Caco-2 (cell line): ENCODE measurements around the gene GLDC. TPM values are rescaled to one million over a fixed set of nuclear protein-coding genes. Genes with fewer than 3 reads are reported as not detected.
A peak's percentile ranks its signal among the peaks of the same experiment; 100 is the strongest.

ENCODE experiments used
- BruUV-seq: library from RNA; stranded (reverse); fragments of 400-500 nt; replicated peaks from 2 replicates; lab custom pipeline; 2021; lab: Mats Ljungman, UMichigan
- CTCF ChIA-PET: fragments of 300-600 bp; sonication (Branson Sonifier 250); formaldehyde crosslinking; loops from one replicate; lab custom pipeline; 2022; ENCODE audit warnings: antibody characterized with exemption; lab: Charles Lee
- POLR2A ChIA-PET: fragments of 300-600 bp; sonication (Branson Sonifier 250); formaldehyde crosslinking; loops from one replicate; lab custom pipeline; 2022; ENCODE audit warnings: antibody characterized with exemption; lab: Charles Lee
- DNase-seq, 2 experiments: peaks; one replicate each; pipeline versions ENCODE4 v3.0.0 to v3.0.0-alpha.2; 2020 to 2022
- H3K27me3 ChIP-seq: replicated peaks from 2 replicates; pipeline ENCODE4 v1.6.0; 2011; ENCODE audit warnings: low read length; ENCODE audit not compliant: control insufficient read depth, insufficient read depth
- H3K36me3 ChIP-seq: 2 replicates; pipeline ENCODE4 v1.5.1; 2011; ENCODE audit warnings: low read length; ENCODE audit not compliant: control insufficient read depth, insufficient read depth
- H3K4me1 ChIP-seq: fragments of 250-450 bp; sonication (Bioruptor Pico); 2 replicates; pipeline ENCODE4 v1.5.1; 2020; ENCODE audit warnings: mild to moderate bottlenecking
- H3K4me3 ChIP-seq: 2 replicates; pipeline ENCODE4 v1.5.1; 2011; ENCODE audit warnings: low read depth, mild to moderate bottlenecking, control low read depth, low read length
- H3K9me3 ChIP-seq: fragments of 250-450 bp; sonication (Bioruptor Pico); 2 replicates; pipeline ENCODE4 v1.5.1; 2020; ENCODE audit warnings: mild to moderate bottlenecking, moderate library complexity
- H3K27ac Mint-ChIP-seq: one replicate; pipeline ENCODE4 v1.8.0; 2022; ENCODE audit warnings: mixed read lengths; ENCODE audit not compliant: unreplicated experiment
- H3K27me3 Mint-ChIP-seq: one replicate; pipeline ENCODE4 v1.8.0; 2022; ENCODE audit warnings: mixed read lengths; ENCODE audit not compliant: insufficient read depth, unreplicated experiment
- H3K36me3 Mint-ChIP-seq: one replicate; pipeline ENCODE4 v1.8.0; 2022; ENCODE audit warnings: mild to moderate bottlenecking, mixed read lengths; ENCODE audit not compliant: insufficient read depth, unreplicated experiment
- H3K4me1 Mint-ChIP-seq: one replicate; pipeline ENCODE4 v1.8.0; 2022; ENCODE audit warnings: low read depth, mixed read lengths; ENCODE audit not compliant: unreplicated experiment
- H3K4me3 Mint-ChIP-seq: one replicate; pipeline ENCODE4 v1.8.0; 2022; ENCODE audit warnings: mild to moderate bottlenecking, moderate library complexity, mixed read lengths; ENCODE audit not compliant: unreplicated experiment
- H3K9me3 Mint-ChIP-seq: one replicate; pipeline ENCODE4 v1.8.0; 2022; ENCODE audit warnings: mixed read lengths; ENCODE audit not compliant: unreplicated experiment
- CTCF ChIP-seq, 2 experiments: fragments of 200-600 bp in 1 of 2; IDR thresholded peaks; 1 replicate in 1 of 2; 2 replicates in 1 of 2; pipeline versions ENCODE4 v1.5.1 to v1.8.0; 2011 to 2022; ENCODE audit warnings: antibody characterized with exemption in 1 of 2, control low read depth in 1 of 2, inconsistent platforms in 1 of 2, low read depth in 1 of 2, low read length in 1 of 2, mild to moderate bottlenecking in 1 of 2, moderate library complexity in 1 of 2; ENCODE audit not compliant: insufficient read depth in 1 of 2, severe bottlenecking in 1 of 2, unreplicated experiment in 1 of 2
- intact Hi-C: fragments of 100-400 bp; cut with micrococcal nuclease; formaldehyde crosslinking; loops from one replicate; pipeline ENCODE4 v1.10.0; 2022; ENCODE audit not compliant: unreplicated experiment
- total RNA-seq: library from RNA; stranded (reverse); gene quantifications from 2 replicates; pipeline ENCODE4 v1.2.3, GENCODE V29; 2022

The GLDC gene
- total RNA-seq, 1 experiment from 2014 or later = 320 TPM

DNA sequence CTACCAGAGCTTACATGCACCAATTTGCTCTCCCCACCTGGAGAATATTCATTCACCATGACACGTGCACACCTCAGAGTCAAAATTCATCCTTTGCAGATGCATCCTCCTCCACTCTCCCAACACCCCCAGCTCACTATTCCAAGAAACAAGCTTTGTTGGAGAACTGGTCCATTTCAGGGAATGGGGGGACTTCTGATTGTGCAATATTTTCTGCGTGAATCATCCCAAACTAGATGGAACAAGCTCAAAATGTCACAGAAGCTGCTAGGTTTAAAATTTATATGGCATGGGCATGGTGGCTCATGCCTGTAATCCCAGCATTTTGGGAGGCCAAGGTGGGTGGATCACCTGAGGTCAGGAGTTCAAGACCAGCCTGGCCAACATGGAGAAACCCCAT is 3.6 kb downstream of the GLDC start:
- peaks cover 2% of the 10 kb centered on the region; the same call in 1 of the 2 replicates for H3K36me3 ChIP-seq
- no peaks in the 10 kb centered on the region for H3K9me3 ChIP-seq
- no peak overlapping the region for H3K27ac Mint-ChIP-seq
- H3K27me3 ChIP-seq = no peaks in the 10 kb centered on the region
- ChIA-PET POLR2A (no interaction called here), CTCF (no interaction called here)
- H3K9me3 Mint-ChIP-seq = no peaks in the 10 kb centered on the region
- peaks cover 31% of the 10 kb centered on the region for H3K4me1 Mint-ChIP-seq
- peaks cover 92% of the 10 kb centered on the region for H3K36me3 Mint-ChIP-seq
- no peaks in the 10 kb centered on the region for H3K27me3 Mint-ChIP-seq
- intact Hi-C loops = no loop called here
- TF ChIP-seq CTCF (IDR thresholded peaks at IDR 0.05; ENCODE audit: insufficient read depth in 1 of 2, low read depth in 1 of 2, low read length in 1 of 2, severe bottlenecking in 1 of 2, unreplicated experiment in 1 of 2) = no peak
- peak overlapping the region; percentile 46 for H3K4me3 Mint-ChIP-seq
- H3K4me1 ChIP-seq = peaks cover 34% of the 10 kb centered on the region
- no peak overlapping the region for H3K4me3 ChIP-seq
- no peak for DNase-seq
- no TSS peak for BruUV-seq

DNA sequence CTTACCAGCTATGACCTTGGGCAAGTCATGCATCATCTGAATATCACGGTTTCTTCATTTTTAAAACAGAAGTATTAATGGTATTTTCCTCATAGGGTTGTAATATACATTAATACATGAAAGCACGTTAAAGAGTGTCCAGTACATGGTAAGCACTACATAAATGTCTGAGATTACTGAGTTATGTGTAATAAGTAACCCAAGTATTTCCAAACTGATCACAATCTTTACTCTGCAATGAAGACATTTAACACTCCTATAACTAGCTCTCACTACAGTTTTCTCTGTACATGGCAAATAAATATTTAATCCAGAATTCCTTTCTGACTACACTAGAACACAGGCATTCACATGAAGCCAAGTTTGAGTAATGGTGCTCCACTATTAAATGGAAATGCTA is 4.0 kb downstream of the GLDC start:
- no peak for TF ChIP-seq CTCF (IDR thresholded peaks at IDR 0.05; ENCODE audit: insufficient read depth in 1 of 2, low read depth in 1 of 2, low read length in 1 of 2, severe bottlenecking in 1 of 2, unreplicated experiment in 1 of 2)
- peaks cover 2% of the 10 kb centered on the region; the same call in 1 of the 2 replicates for H3K36me3 ChIP-seq
- intact Hi-C loops = no loop called here
- ChIA-PET POLR2A (no interaction called here), CTCF (no interaction called here)
- peaks cover 93% of the 10 kb centered on the region for H3K36me3 Mint-ChIP-seq
- H3K9me3 ChIP-seq = no peaks in the 10 kb centered on the region
- H3K4me3 ChIP-seq = no peak overlapping the region
- H3K27me3 ChIP-seq = no peaks in the 10 kb centered on the region
- H3K4me1 ChIP-seq = peaks cover 34% of the 10 kb centered on the region
- no peaks in the 10 kb centered on the region for H3K9me3 Mint-ChIP-seq
- H3K27ac Mint-ChIP-seq = no peak overlapping the region
- no TSS peak for BruUV-seq
- DNase-seq = no peak
- H3K4me3 Mint-ChIP-seq = peak overlapping the region; percentile 46
- H3K4me1 Mint-ChIP-seq = peaks cover 31% of the 10 kb centered on the region
- H3K27me3 Mint-ChIP-seq = no peaks in the 10 kb centered on the region

DNA sequence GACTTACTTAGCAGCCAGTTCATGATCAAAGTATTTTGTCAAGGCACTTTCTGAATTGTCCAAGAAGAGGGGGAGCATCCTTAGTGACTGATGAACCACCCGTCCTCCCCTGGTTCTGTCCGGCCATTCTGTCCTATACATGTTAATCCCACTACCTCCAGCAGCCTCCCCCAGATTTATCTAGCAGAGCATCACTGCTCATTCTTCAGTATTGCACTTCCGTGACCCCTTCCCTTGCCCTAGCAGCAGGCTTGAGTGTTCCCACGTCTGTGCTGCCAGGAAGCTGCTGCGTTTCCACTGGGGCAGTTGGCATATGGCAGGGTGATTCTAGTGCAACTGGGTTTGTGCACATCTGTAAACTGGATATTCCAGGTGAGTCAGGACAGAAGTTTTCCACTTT is 4.5 kb downstream of the GLDC start:
- Mint-ChIP-seq H3K27me3 (no peaks in the 10 kb centered on the region), H3K36me3 (peaks cover 94% of the 10 kb centered on the region), H3K4me1 (peaks cover 31% of the 10 kb centered on the region), H3K9me3 (no peaks in the 10 kb centered on the region), H3K27ac (no peak overlapping the region), H3K4me3 (peak overlapping the region; percentile 46)
- Histone ChIP-seq H3K4me1 (peaks cover 34% of the 10 kb centered on the region), H3K9me3 (no peaks in the 10 kb centered on the region), H3K27me3 (no peaks in the 10 kb centered on the region), H3K36me3 (peaks cover 2% of the 10 kb centered on the region; the same call in 1 of the 2 replicates), H3K4me3 (no peak overlapping the region)
- TF ChIP-seq CTCF (IDR thresholded peaks at IDR 0.05; ENCODE audit: insufficient read depth in 1 of 2, low read depth in 1 of 2, low read length in 1 of 2, severe bottlenecking in 1 of 2, unreplicated experiment in 1 of 2) = no peak
- CTCF ChIA-PET = no interaction called here
- intact Hi-C loops = no loop called here
- POLR2A ChIA-PET = no interaction called here
- DNase-seq = no peak
- no TSS peak for BruUV-seq
